Endothelial cell of umbilical vein (primary cell): ENCODE results near the gene CACNA1C. TPM values are rescaled to one million over a fixed set of nuclear protein-coding genes. Genes with fewer than 3 reads are reported as not detected.

ENCODE experiments used
- BruUV-seq: library from RNA; stranded (reverse); fragments of 400-500 nt; replicated peaks from 2 replicates; lab custom pipeline; 2021; lab: Mats Ljungman, UMichigan
- CTCF ChIA-PET: fragments of 300-600, 350-600 bp; sonication (Branson Sonifier 250); formaldehyde crosslinking; loops from one replicate; lab custom pipeline; 2021; ENCODE audit warnings: antibody characterized with exemption, inconsistent platforms; lab: Charles Lee
- POLR2A ChIA-PET: fragments of 300-600, 350-600 bp; sonication (Branson Sonifier 250); formaldehyde crosslinking; loops from one replicate; lab custom pipeline; 2021; ENCODE audit warnings: antibody characterized with exemption, inconsistent platforms; lab: Charles Lee
- DNase-seq: peaks from one replicate; pipeline ENCODE4 v3.0.0-alpha.2; 2011; ENCODE audit warnings: low read depth, low spot score
- FAIRE-seq: peaks from 2 replicates; lab custom pipeline; 2011; peaks lifted over from hg19 to GRCh38; lab: Jason Lieb, UNC
- H2AFZ ChIP-seq: 2 replicates; pipeline ENCODE4 v1.6.0; 2012; ENCODE audit warnings: low read depth, low read length, control low read depth, inconsistent platforms
- H3K27ac ChIP-seq: 2 replicates; pipeline ENCODE4 v1.5.1; 2011; ENCODE audit warnings: low read depth, mild to moderate bottlenecking, control low read depth, low read length, moderate library complexity; ENCODE audit not compliant: insufficient read depth
- H3K27me3 ChIP-seq, 2 experiments: 2 replicates each; pipeline versions ENCODE4 v1.6.0 to v1.6.1; 2011; ENCODE audit warnings: low read length in 2 of 2, mixed read lengths in 1 of 2; ENCODE audit not compliant: control insufficient read depth in 2 of 2, insufficient read depth in 2 of 2
- H3K36me3 ChIP-seq, 2 experiments: 2 replicates in 1 of 2; 3 replicates in 1 of 2; pipeline ENCODE4 v1.5.1; 2011; ENCODE audit warnings: low read length in 2 of 2, mild to moderate bottlenecking in 1 of 2, moderate library complexity in 1 of 2; ENCODE audit not compliant: control insufficient read depth in 2 of 2, insufficient read depth in 2 of 2; ENCODE audit errors: extremely low read depth in 1 of 2
- H3K4me1 ChIP-seq: 3 replicates; pipeline ENCODE4 v1.5.1; 2011; ENCODE audit warnings: mild to moderate bottlenecking, low read length; ENCODE audit not compliant: control insufficient read depth, insufficient read depth; ENCODE audit errors: extremely low read depth
- H3K4me2 ChIP-seq: 2 replicates; pipeline ENCODE4 v1.6.1; 2011; ENCODE audit warnings: low read length, control low read depth, mixed read lengths; ENCODE audit not compliant: insufficient read depth
- H3K4me3 ChIP-seq, 3 experiments: fragments of 200-600 bp in 1 of 3; sonication (generic), shearing (Covaris generic) in 1 of 3; replicated peaks in 1 of 3; 2 replicates each; pipeline ENCODE4 v1.5.1; 2011 to 2016; ENCODE audit warnings: control low read depth in 3 of 3, low read length in 3 of 3, mild to moderate bottlenecking in 2 of 3, inconsistent platforms in 1 of 3, low read depth in 1 of 3, moderate library complexity in 1 of 3; ENCODE audit not compliant: insufficient read depth in 1 of 3
- H3K79me2 ChIP-seq: 2 replicates; pipeline ENCODE4 v1.6.0; 2012; ENCODE audit warnings: low read length, inconsistent platforms; ENCODE audit not compliant: control insufficient read depth, insufficient read depth
- H3K9ac ChIP-seq: replicated peaks from 2 replicates; pipeline ENCODE3; 2011; ENCODE audit warnings: low read length, control low read depth; ENCODE audit not compliant: insufficient read depth; ENCODE audit errors: extremely low read depth
- H3K9me1 ChIP-seq: replicated peaks from 3 replicates; pipeline ENCODE4 v1.6.0; 2011; ENCODE audit warnings: mild to moderate bottlenecking, low read length; ENCODE audit not compliant: control insufficient read depth, insufficient read depth; ENCODE audit errors: extremely low read depth
- H3K9me3 ChIP-seq: replicated peaks from 2 replicates; pipeline ENCODE4 v1.5.1; 2012; ENCODE audit warnings: low read length, inconsistent platforms; ENCODE audit not compliant: control insufficient read depth, insufficient read depth
- H4K20me1 ChIP-seq: replicated peaks from 2 replicates; pipeline ENCODE3; 2011; ENCODE audit warnings: mild to moderate bottlenecking, low read length; ENCODE audit not compliant: control insufficient read depth, insufficient read depth; ENCODE audit errors: extremely low read depth
- CTCF ChIP-seq, 2 donors: IDR thresholded peaks; 1 replicate in 1 of 2; 2 replicates in 1 of 2; pipeline ENCODE4 v1.5.1; 2011; ENCODE audit warnings: low read length in 2 of 2, mild to moderate bottlenecking in 2 of 2, moderate library complexity in 2 of 2, control low read depth in 1 of 2, inconsistent platforms in 1 of 2, low read depth in 1 of 2; ENCODE audit not compliant: insufficient read depth in 1 of 2; ENCODE audit errors: extremely low read depth in 1 of 2
- EZH2 ChIP-seq: IDR thresholded peaks from 2 replicates; pipeline ENCODE4 v1.6.1; 2012; ENCODE audit warnings: borderline replicate concordance, low read depth, mild to moderate bottlenecking, moderate library complexity, low read length, inconsistent platforms; ENCODE audit not compliant: severe bottlenecking
- GATA2 ChIP-seq: IDR thresholded peaks from 2 replicates; pipeline ENCODE4 v1.7.0; 2011; ENCODE audit warnings: low read depth, mild to moderate bottlenecking, moderate library complexity, mixed read lengths, low read length; ENCODE audit not compliant: insufficient read length, insufficient read depth
- JUN ChIP-seq: IDR thresholded peaks from 2 replicates; pipeline ENCODE4 v1.6.1; 2011; ENCODE audit warnings: borderline replicate concordance, low read depth; ENCODE audit not compliant: insufficient read length, insufficient read depth
- MAX ChIP-seq: IDR thresholded peaks from 2 replicates; pipeline ENCODE4 v1.6.1; 2011; ENCODE audit not compliant: insufficient read depth, insufficient read length
- POLR2A ChIP-seq: IDR thresholded peaks from 2 replicates; pipeline ENCODE4 v1.6.1; 2012; ENCODE audit warnings: low read depth, mild to moderate bottlenecking, control low read depth, low read length
- POLR2AphosphoS5 ChIP-seq: IDR thresholded peaks from 2 replicates; pipeline ENCODE4 v1.6.1; 2012; ENCODE audit warnings: low read depth, mild to moderate bottlenecking, control low read depth, low read length, moderate library complexity; ENCODE audit not compliant: insufficient read depth
- dilution Hi-C: fragments of 300-500 bp; cut with MboI; formaldehyde crosslinking; loops from one replicate; pipeline ENCODE4 v1.15.0; 2019; ENCODE audit warnings: low sequenced_read_pairs; ENCODE audit not compliant: extremely low pct_ligation_motif_present
- intact Hi-C: fragments of 100-400 bp; cut with micrococcal nuclease; formaldehyde crosslinking; loops from one replicate; pipeline ENCODE4 v1.10.0; 2022
- polyA plus RNA-seq, 4 experiments: library from polyadenylated mRNA; depleted of rRNA in 3 of 4; stranded (reverse) in 3 of 4; unstranded in 1 of 4; fragments of >200 nt; gene quantifications; 2 replicates each; pipeline versions ENCODE4 v1.2.1 to v1.2.3, GENCODE V29; 2011 to 2012; ENCODE audit warnings: missing spikeins in 1 of 4
- total RNA-seq: library from RNA; stranded (reverse); gene quantifications from 2 replicates; pipeline ENCODE4 v1.2.3, GENCODE V29; 2021

Gene CACNA1C
- total and polyA plus RNA-seq, 2 donors (not counting 3 experiments of a cell fraction or from before 2014, with no cell fraction given) = not detected

GRCh38 chr12:2353691-2354090 is 300.9 kb downstream of the CACNA1C start:
- no peaks in the 10 kb centered on the region for H3K9me1 ChIP-seq
- POLR2A ChIA-PET = no interaction called here
- no peak for TF ChIP-seq JUN
- TF ChIP-seq POLR2AphosphoS5 = no peak
- no peak for TF ChIP-seq MAX
- TF ChIP-seq EZH2 = no peak
- no peak for TF ChIP-seq POLR2A
- no peak for TF ChIP-seq GATA2
- TF ChIP-seq CTCF (IDR thresholded peaks at IDR 0.05; ENCODE audit: extremely low read depth in 1 of 2, insufficient read depth in 1 of 2, low read depth in 1 of 2, low read length in 2 of 2) = no peak
- H3K4me1 ChIP-seq = peaks cover 5% of the 10 kb centered on the region
- no peak overlapping the region for H3K4me2 ChIP-seq
- no peak overlapping the region for H3K9ac ChIP-seq
- H4K20me1 ChIP-seq = no peaks in the 10 kb centered on the region
- no peak overlapping the region for H3K27ac ChIP-seq
- H3K9me3 ChIP-seq = no peaks in the 10 kb centered on the region
- no peak for DNase-seq
- intact Hi-C loops = no loop called here
- no peaks in the 10 kb centered on the region for H3K36me3 ChIP-seq
- dilution Hi-C loops = no loop called here
- CTCF ChIA-PET = interaction anchor here (1.1 kb wide), 1 partner anchor 41 kb away, joined by 3 read pairs; no protein-coding TSS in a partner anchor
- H3K79me2 ChIP-seq = no peaks in the 10 kb centered on the region
- no peak overlapping the region for H2AFZ ChIP-seq
- BruUV-seq = no TSS peak
- no peak overlapping the region for H3K4me3 ChIP-seq
- H3K27me3 ChIP-seq = no peaks in the 10 kb centered on the region
- FAIRE-seq = no peak
